Aorta (tissue), 4 donors: ENCODE results near the gene ATAD1. TPM values are rescaled to one million over a fixed set of nuclear protein-coding genes. Genes with fewer than 3 reads are reported as not detected.

Source experiments
- polyA plus RNA-seq, 2 donors: library from polyadenylated mRNA; stranded (reverse); fragments of 200-250 nt; gene quantifications; one replicate each; pipeline ENCODE4 v1.2.3, GENCODE V29; 2013
- total RNA-seq, 2 donors: library from RNA; stranded (reverse); fragmentation: NEBNext Ultra II Directional; extraction: Animal tissue kit (Norgen Biotek cat#: 25700); gene quantifications; one replicate each; pipeline ENCODE4 v1.2.1, GENCODE V29; 2021
- donor health status: healthy with polysubstance abuse.
- donor health status: Bipolar disorder and iron deficiency.
- donor health status: DM: no; HTN: no; CAD: no.
- donor health status: DM: yes; HTN: yes; CAD: no.

ATAD1 gene
- total and polyA plus RNA-seq, 4 donors: 18.8 to 43.4 (median 32.1) TPM

Other genes with a start within 250 kb of the ATAD1 start
- gene PAPSS2, start 158.3 kb downstream of the ATAD1 start, total RNA-seq: 10 to 100 TPM; 42.9 to 57.2 TPM
- gene PAPSS2, start 158.3 kb downstream of the ATAD1 start, polyA plus RNA-seq: 10 to 100 TPM; 19.8 to 20.0 TPM
- under 1 TPM; 0.29 to 0.66 TPM for gene KLLN, start 45.3 kb upstream of the ATAD1 start, total RNA-seq
- under 1 TPM; 0.25 to 0.36 TPM for gene KLLN, start 45.3 kb upstream of the ATAD1 start, polyA plus RNA-seq
- gene PTEN, start 45.4 kb upstream of the ATAD1 start, total RNA-seq: 100 to 1,000 TPM; 119 to 165 TPM
- gene PTEN, start 45.4 kb upstream of the ATAD1 start, polyA plus RNA-seq: 10 to 100 TPM; 26.8 to 35.4 TPM